Activated CD8-positive, alpha-beta memory T cell treated with anti-CD3 and anti-CD28 coated beads for 1 hour (primary cell): Measurements from ENCODE around the gene AP2A1.

Experiments used
- DNase-seq, 2 donors: peaks; one replicate each; pipeline ENCODE4 v3.0.0-alpha.2; 2020; ENCODE audit warnings: low read depth in 1 of 2; ENCODE audit errors: extremely low read depth in 1 of 2

Gene AP2A1

DNA sequence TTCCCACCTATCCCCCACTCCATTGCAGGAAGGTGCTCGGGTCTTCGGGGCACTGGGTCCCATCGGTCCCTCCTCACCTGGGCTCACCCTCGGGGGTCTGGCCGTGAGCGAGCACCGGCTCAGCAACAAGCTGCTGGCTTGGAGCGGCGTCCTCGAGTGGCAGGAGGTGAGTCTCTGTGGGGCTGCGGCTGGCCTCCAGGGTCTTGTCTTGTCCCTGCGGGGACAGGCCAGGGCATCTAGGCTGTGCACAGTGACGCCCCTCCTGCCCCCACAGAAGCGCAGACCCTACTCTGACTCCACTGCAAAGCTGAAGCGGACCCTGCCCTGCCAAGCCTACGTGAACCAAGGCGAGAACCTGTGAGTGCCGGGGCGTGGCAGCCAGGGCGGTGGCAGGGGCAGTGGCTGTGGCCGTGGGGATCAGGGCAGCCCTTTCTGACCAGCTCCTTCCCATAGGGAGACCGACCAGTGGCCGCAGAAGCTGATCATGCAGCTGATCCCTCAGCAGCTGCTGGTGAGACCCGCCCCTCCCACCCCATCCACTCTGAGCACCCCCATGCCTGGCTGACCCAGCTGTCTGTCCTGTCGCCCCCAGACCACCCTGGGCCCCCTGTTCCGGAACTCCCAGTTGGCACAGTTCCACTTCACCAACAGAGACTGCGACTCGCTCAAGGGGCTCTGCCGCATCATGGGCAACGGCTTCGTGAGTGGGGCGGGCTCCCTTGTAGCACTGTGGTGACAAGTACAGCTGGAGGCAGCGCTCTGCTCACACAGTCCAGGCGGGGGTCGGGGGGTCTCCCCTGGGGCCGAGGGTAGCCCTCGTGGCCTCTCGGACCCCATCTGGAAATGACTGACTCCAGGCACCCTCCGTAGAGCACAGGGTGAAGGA lies 87.8 kb downstream of the AP2A1 start:
- DNase-seq: no peak

DNA sequence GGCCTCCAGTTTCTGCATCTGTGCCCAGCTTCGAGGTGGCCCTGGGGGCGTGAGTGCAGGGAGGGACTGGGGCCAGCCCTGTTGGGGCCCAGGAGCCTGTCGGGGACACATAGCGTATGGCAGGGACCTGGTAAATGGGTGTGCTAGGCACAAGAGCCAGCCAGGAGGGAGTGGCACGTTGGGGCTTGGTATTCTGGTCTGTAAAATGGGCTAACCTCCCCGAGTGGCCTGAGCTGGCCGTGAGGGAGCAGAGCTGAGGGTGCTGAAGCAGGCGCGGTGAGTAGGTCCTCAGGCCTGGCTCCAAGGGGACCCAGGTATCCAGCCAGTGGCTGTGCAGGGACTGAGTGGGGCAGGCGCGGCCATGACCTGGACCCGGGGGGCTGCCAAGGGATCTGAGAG lies 88.5 kb downstream of the AP2A1 start:
- DNase-seq: no peak

DNA sequence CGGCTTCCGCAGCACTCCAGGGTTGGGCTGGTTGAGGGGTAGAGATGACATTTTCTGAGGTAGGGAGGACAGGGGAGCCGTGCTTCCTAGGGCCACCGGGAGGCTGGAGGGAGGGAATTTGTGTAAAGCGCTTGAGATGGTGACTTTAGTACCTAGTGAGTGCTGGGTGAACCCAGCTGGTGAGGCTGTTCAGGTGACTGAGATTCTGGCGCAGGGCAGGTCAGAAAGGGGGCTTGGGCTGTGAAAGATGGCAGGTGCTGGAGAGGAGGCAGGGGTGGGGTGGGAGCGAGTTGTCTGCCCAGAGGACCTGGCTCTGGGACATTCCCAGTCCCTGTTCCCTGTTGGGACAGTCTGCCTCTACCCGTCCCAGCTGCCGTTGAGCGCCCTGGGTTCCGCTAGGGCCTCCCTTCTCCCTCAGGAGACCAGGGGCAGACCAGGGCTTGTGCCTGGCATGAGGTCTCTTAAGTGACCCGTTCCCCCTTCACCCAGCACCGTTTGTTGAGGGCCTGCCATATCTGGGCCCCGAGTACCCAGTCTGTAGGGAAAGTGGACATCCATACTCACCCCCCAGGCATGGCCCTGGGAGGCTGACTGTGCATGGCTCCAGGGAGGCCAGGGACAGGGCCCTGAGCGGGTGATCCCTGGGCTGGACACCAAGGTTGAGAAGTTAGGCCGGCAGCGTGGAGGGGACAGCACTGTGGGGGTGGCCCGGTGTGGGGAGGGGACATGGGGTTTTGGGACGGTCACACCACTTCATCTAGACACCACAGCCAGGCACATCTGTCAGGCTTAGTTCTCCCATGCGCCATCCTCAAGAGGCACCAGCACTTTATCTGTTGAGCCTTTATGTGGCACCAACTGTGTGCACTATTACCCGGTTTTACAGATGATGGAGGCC lies 89.1 kb downstream of the AP2A1 start:
- DNase-seq: no peak

DNA sequence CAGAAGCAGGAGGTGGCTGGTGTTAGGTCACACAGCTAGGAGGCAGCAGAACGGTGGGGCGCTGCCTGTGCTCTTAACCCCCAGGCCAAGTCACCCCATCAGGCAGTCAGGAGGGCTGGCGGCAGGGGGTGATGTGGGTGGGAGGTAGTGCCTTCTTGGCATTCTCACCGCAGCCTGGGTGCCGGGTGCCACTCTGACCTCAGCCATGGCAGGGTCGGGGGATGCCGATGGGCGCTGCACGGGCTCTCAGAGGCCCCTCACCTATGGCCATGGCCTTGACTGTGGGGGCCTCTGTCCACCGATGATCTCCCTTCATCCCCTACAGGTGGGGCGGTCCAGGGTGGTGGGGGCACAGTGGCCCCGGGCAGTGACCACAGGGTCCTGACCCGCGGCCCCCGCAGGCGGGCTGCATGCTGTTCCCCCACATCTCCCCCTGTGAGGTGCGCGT lies 89.8 kb downstream of the AP2A1 start:
- no peak for DNase-seq
